ENCODE measurements around the gene USP34. TPM values are rescaled to one million over a fixed set of nuclear protein-coding genes. Genes with fewer than 3 reads are reported as not detected.

USP34 gene
- total and polyA plus RNA-seq, 9 donors: 57.4 to 132 (median 116) TPM

- Histone ChIP-seq H3K4me3 (no peak overlapping the region), H3K4me1 (ENCODE audit: insufficient read depth) (no peaks in the 10 kb centered on the region), H3K27me3 (no peaks in the 10 kb centered on the region), H3K27ac (no peak overlapping the region), H3K36me3 (no peaks in the 10 kb centered on the region), H3K9me3 (no peaks in the 10 kb centered on the region)
- no peak for DNase-seq
- 93 to 95% (median 94%) methylated on average over 5 of the region's 5 CpGs for WGBS, 3 donors
- TF ChIP-seq, protein P1, sequence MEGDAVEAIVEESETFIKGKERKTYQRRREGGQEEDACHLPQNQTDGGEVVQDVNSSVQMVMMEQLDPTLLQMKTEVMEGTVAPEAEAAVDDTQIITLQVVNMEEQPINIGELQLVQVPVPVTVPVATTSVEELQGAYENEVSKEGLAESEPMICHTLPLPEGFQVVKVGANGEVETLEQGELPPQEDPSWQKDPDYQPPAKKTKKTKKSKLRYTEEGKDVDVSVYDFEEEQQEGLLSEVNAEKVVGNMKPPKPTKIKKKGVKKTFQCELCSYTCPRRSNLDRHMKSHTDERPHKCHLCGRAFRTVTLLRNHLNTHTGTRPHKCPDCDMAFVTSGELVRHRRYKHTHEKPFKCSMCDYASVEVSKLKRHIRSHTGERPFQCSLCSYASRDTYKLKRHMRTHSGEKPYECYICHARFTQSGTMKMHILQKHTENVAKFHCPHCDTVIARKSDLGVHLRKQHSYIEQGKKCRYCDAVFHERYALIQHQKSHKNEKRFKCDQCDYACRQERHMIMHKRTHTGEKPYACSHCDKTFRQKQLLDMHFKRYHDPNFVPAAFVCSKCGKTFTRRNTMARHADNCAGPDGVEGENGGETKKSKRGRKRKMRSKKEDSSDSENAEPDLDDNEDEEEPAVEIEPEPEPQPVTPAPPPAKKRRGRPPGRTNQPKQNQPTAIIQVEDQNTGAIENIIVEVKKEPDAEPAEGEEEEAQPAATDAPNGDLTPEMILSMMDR (IDR thresholded peaks at IDR 0.05): no peak
- no peak for TF ChIP-seq EP300 (IDR thresholded peaks at IDR 0.05)
- TF ChIP-seq POLR2A (IDR thresholded peaks at IDR 0.05): no peak
- intact Hi-C loops (cut with DNase I): no loop called here
These were observed 215.1 kb downstream of the USP34 start for GRCh38 chr2:61255580-61256437.

DNA sequence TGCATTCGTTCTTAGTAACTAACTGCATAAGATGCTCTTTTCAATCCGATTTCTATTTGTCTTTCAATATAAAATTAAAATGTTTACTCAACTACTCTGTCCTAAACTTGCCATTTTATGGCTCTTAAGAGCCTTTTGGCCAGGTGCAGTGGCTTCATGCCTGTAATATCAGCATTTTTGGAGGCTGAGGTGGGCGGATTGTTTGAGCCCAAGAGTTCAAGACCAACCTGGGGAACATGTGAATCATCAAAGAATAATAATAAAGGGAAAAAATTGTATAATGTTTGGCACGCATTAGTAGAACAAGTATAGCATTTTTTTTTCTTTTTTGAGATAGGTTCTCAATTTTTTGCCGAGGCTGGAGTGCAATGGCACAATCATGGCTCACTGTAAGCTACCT lies 216.4 kb downstream of the USP34 start:
- Histone ChIP-seq H3K27me3 (no peaks in the 10 kb centered on the region), H3K36me3 (no peaks in the 10 kb centered on the region), H3K4me3 (no peak overlapping the region), H3K9me3 (no peaks in the 10 kb centered on the region), H3K27ac (no peak overlapping the region), H3K4me1 (ENCODE audit: insufficient read depth) (no peaks in the 10 kb centered on the region)
- TF ChIP-seq EP300 (IDR thresholded peaks at IDR 0.05): no peak
- TF ChIP-seq POLR2A (IDR thresholded peaks at IDR 0.05): no peak
- TF ChIP-seq, protein P1 (IDR thresholded peaks at IDR 0.05): no peak
- intact Hi-C loops (cut with DNase I): no loop called here
- no peak for DNase-seq
- WGBS, 3 donors: 90 to 95% (median 93%) methylated on average over 5 of the region's 5 CpGs

DNA sequence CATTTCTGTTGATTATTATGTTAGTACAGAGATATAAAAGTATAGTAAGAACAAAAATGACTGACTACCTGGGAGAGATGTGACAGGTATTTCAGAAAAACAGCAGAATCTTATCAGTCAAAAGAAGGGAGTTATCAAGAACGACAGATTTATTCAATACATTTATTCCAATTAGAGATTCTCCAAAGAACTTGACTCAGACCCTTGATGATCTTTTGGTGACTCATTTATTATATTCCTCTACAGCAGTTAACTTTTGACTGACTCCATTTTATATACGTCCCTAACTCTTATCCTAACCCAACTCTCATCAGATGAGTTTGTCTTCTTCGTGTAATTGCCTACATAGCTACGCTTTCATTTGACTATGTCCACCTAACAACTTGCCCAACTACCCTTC lies 217.8 kb downstream of the USP34 start:
- no peaks in the 10 kb centered on the region for H3K27me3 ChIP-seq
- H3K9me3 ChIP-seq: no peaks in the 10 kb centered on the region
- TF ChIP-seq POLR2A (IDR thresholded peaks at IDR 0.05) (no peak), EP300 (IDR thresholded peaks at IDR 0.05) (no peak)
- TF ChIP-seq, protein P1 (IDR thresholded peaks at IDR 0.05): no peak
- WGBS, 3 donors: 88 to 94% (median 90%) methylated on average over 4 of the region's 4 CpGs
- H3K4me3 ChIP-seq: no peak overlapping the region
- H3K4me1 ChIP-seq (ENCODE audit: insufficient read depth): no peaks in the 10 kb centered on the region
- H3K27ac ChIP-seq: no peak overlapping the region
- no peak for DNase-seq
- intact Hi-C loops (cut with DNase I): no loop called here
- no peaks in the 10 kb centered on the region for H3K36me3 ChIP-seq

DNA sequence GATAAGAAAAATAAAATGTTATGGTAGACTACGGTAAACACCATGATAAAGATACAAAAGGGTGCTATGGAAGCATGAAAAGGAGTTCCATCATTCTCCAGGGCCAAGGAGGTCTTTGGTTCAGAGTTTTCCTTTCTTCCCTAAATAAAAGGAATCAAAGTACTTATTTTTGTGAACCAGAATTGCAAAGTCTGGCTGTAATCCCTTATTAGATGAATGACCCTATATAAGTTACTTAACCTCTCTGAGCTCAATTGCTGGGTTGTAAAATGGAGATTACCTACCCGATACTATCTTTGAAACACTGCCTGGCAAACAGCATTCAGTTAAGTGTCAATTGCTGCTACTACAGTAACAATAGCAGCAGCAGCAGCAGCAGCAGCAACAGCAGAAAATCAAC lies 218.9 kb downstream of the USP34 start:
- H3K27me3 ChIP-seq: no peaks in the 10 kb centered on the region
- no peaks in the 10 kb centered on the region for H3K36me3 ChIP-seq
- no peaks in the 10 kb centered on the region for H3K9me3 ChIP-seq
- 42 to 66% (median 62%) methylated on average over 2 of the region's 2 CpGs for WGBS, 3 donors
- H3K27ac ChIP-seq: no peak overlapping the region
- no peak overlapping the region for H3K4me3 ChIP-seq
- no peaks in the 10 kb centered on the region for H3K4me1 ChIP-seq (ENCODE audit: insufficient read depth)
- intact Hi-C loops (cut with DNase I): no loop called here
- no peak for DNase-seq
- TF ChIP-seq, protein P1 (IDR thresholded peaks at IDR 0.05): no peak
- TF ChIP-seq EP300 (IDR thresholded peaks at IDR 0.05) (no peak), POLR2A (IDR thresholded peaks at IDR 0.05) (no peak)

Data from ovary (tissue), 9 donors.